IMR-90 (cell line): Measurements from ENCODE around the gene PRDM12. TPM values are rescaled to one million over a fixed set of nuclear protein-coding genes. Genes with fewer than 3 reads are reported as not detected.

Experiments
- ATAC-seq: fragments of 200-7000 bp; cut with Tn5 transposase; 2 replicates; pipeline ENCODE4 v1.9.1; 2020; ENCODE audit warnings: low read depth, mild to moderate bottlenecking, moderate library complexity
- BruUV-seq: library from RNA; stranded (reverse); fragments of 400-500 nt; replicated peaks from 2 replicates; lab custom pipeline; 2021; lab: Mats Ljungman, UMichigan
- CTCF ChIA-PET: fragments of 300-600 bp; formaldehyde crosslinking; extraction: SDS; loops from one replicate; lab custom pipeline; 2021; ENCODE audit warnings: antibody characterized with exemption; lab: Yijun Ruan, JAX
- POLR2A ChIA-PET: fragments of 300-600 bp; sonication (Branson Sonifier 250); formaldehyde crosslinking; loops from one replicate; lab custom pipeline; 2022; ENCODE audit warnings: antibody characterized with exemption; ENCODE audit not compliant: unreplicated experiment; lab: Charles Lee
- DNase-seq: peaks from one replicate; pipeline ENCODE4 v3.0.0; 2013
- H2AFZ ChIP-seq: replicated peaks from 2 replicates; pipeline ENCODE3; 2013; ENCODE audit warnings: low read length, mild to moderate bottlenecking; ENCODE audit not compliant: poor library complexity
- H2AK5ac ChIP-seq: 2 replicates; pipeline ENCODE4 v1.6.1; 2013; ENCODE audit warnings: low read depth, low read length, inconsistent platforms
- H2AK9ac ChIP-seq: replicated peaks from 2 replicates; pipeline ENCODE3; 2013; ENCODE audit warnings: mild to moderate bottlenecking, low read depth, low read length, moderate library complexity; ENCODE audit not compliant: poor library complexity
- H2BK120ac ChIP-seq: 2 replicates; pipeline ENCODE4 v1.6.1; 2013; ENCODE audit warnings: low read depth, low read length, inconsistent platforms
- H2BK15ac ChIP-seq: 3 replicates; pipeline ENCODE4 v1.6.1; 2013; ENCODE audit warnings: low read depth, low read length, inconsistent platforms
- H2BK20ac ChIP-seq: 2 replicates; pipeline ENCODE4 v1.6.1; 2013; ENCODE audit warnings: low read depth, mild to moderate bottlenecking, inconsistent platforms, low read length, moderate library complexity
- H2BK5ac ChIP-seq: 2 replicates; pipeline ENCODE4 v1.6.1; 2013; ENCODE audit warnings: mild to moderate bottlenecking, low read depth, low read length, inconsistent platforms; ENCODE audit not compliant: poor library complexity, severe bottlenecking
- H3K14ac ChIP-seq: replicated peaks from 2 replicates; pipeline ENCODE4 v1.6.1; 2013; ENCODE audit warnings: low read depth, low read length, inconsistent platforms
- H3K18ac ChIP-seq: 2 replicates; pipeline ENCODE4 v1.6.1; 2013; ENCODE audit warnings: low read depth, low read length, control low read depth
- H3K23ac ChIP-seq: 2 replicates; pipeline ENCODE4 v1.6.1; 2013; ENCODE audit warnings: low read depth, low read length, inconsistent platforms
- H3K27ac ChIP-seq: 2 replicates; pipeline ENCODE4 v1.5.1; 2013; ENCODE audit warnings: mild to moderate bottlenecking, control low read depth, low read length; ENCODE audit not compliant: insufficient read depth
- H3K27me3 ChIP-seq: 2 replicates; pipeline ENCODE4 v1.6.1; 2013; ENCODE audit warnings: low read length; ENCODE audit not compliant: control insufficient read depth, insufficient read depth
- H3K36me3 ChIP-seq: 2 replicates; pipeline ENCODE4 v1.6.1; 2013; ENCODE audit warnings: low read length, mixed read lengths; ENCODE audit not compliant: control insufficient read depth, insufficient read depth
- H3K4ac ChIP-seq: 2 replicates; pipeline ENCODE4 v1.6.1; 2013; ENCODE audit warnings: low read depth, low read length, inconsistent platforms
- H3K4me1 ChIP-seq: 2 replicates; pipeline ENCODE4 v1.6.1; 2013; ENCODE audit warnings: low read length, mixed read lengths; ENCODE audit not compliant: control insufficient read depth, insufficient read depth
- H3K4me2 ChIP-seq: 2 replicates; pipeline ENCODE4 v1.6.1; 2013; ENCODE audit warnings: low read depth, mild to moderate bottlenecking, control low read depth, low read length, moderate library complexity
- H3K4me3 ChIP-seq: 2 replicates; pipeline ENCODE4 v1.5.1; 2013; ENCODE audit warnings: low read depth, mild to moderate bottlenecking, control low read depth, low read length, moderate library complexity; ENCODE audit not compliant: insufficient read depth
- H3K56ac ChIP-seq: 2 replicates; pipeline ENCODE4 v1.6.1; 2013; ENCODE audit warnings: low read length, inconsistent platforms; ENCODE audit not compliant: insufficient read depth; ENCODE audit errors: extremely low read depth
- H3K79me1 ChIP-seq, 2 experiments: 2 replicates each; pipeline ENCODE4 v1.6.1; 2013; ENCODE audit warnings: low read length in 2 of 2, inconsistent platforms in 1 of 2, low read depth in 1 of 2
- H3K9ac ChIP-seq: 2 replicates; pipeline ENCODE4 v1.6.1; 2013; ENCODE audit warnings: low read depth, low read length, control low read depth
- H3K9me1 ChIP-seq: 2 replicates; pipeline ENCODE4 v1.6.1; 2013; ENCODE audit warnings: low read length, inconsistent platforms; ENCODE audit not compliant: insufficient read depth
- H3K9me3 ChIP-seq: 2 replicates; pipeline ENCODE4 v1.6.1; 2013; ENCODE audit warnings: low read length; ENCODE audit not compliant: control insufficient read depth, insufficient read depth
- H4K20me1 ChIP-seq: 2 replicates; pipeline ENCODE4 v1.6.1; 2013; ENCODE audit warnings: low read length, inconsistent platforms; ENCODE audit not compliant: insufficient read depth
- H4K5ac ChIP-seq: 2 replicates; pipeline ENCODE4 v1.6.1; 2013; ENCODE audit warnings: mild to moderate bottlenecking, low read depth, low read length, control low read depth
- H4K8ac ChIP-seq, 2 experiments: 2 replicates each; pipeline ENCODE4 v1.6.1; 2013; ENCODE audit warnings: low read depth in 2 of 2, low read length in 2 of 2, control low read depth in 1 of 2, inconsistent platforms in 1 of 2
- H4K91ac ChIP-seq: 2 replicates; pipeline ENCODE4 v1.6.1; 2013; ENCODE audit warnings: low read depth, low read length, inconsistent platforms; ENCODE audit not compliant: insufficient read depth
- BHLHE40 ChIP-seq: fragments of 150-350 bp; IDR thresholded peaks from 2 replicates; pipeline ENCODE4 v1.6.1; 2016; ENCODE audit warnings: mild to moderate bottlenecking, low read depth, low read length
- CHD1 ChIP-seq: IDR thresholded peaks from 2 replicates; pipeline ENCODE4 v1.6.1; 2012; ENCODE audit warnings: low read depth, low read length, improper control_type of control experiment
- CTCF ChIP-seq: conservative IDR thresholded peaks from 2 replicates; pipeline ENCODE4 v1.5.1; 2012; ENCODE audit warnings: mild to moderate bottlenecking, low read depth, low read length, improper control_type of control experiment
- FOS ChIP-seq: fragments of 150-350 bp; IDR thresholded peaks from 2 replicates; pipeline ENCODE4 v1.6.1; 2016; ENCODE audit warnings: low read depth, low read length
- MAFK ChIP-seq: IDR thresholded peaks from 2 replicates; pipeline ENCODE4 v1.6.1; 2012; ENCODE audit warnings: low read depth, low read length, improper control_type of control experiment
- NFE2L2 ChIP-seq: fragments of 150-350 bp; IDR thresholded peaks from 2 replicates; pipeline ENCODE4 v1.6.1; 2016; ENCODE audit warnings: low read depth, mild to moderate bottlenecking, low read length
- POLR2A ChIP-seq: IDR thresholded peaks from 2 replicates; pipeline ENCODE4 v1.6.1; 2012; ENCODE audit warnings: mild to moderate bottlenecking, low read depth, low read length
- RCOR1 ChIP-seq: IDR thresholded peaks from 2 replicates; pipeline ENCODE4 v1.6.1; 2012; ENCODE audit warnings: mild to moderate bottlenecking, low read length, improper control_type of control experiment; ENCODE audit not compliant: insufficient replicate concordance
- RFX5 ChIP-seq: IDR thresholded peaks from 2 replicates; pipeline ENCODE4 v1.8.0; 2012; ENCODE audit warnings: low read depth, mild to moderate bottlenecking, low read length, moderate library complexity
- SMC3 ChIP-seq: fragments of 150-350 bp; IDR thresholded peaks from 2 replicates; pipeline ENCODE4 v1.6.1; 2016; ENCODE audit warnings: low read depth, mild to moderate bottlenecking, antibody characterized with exemption, low read length, moderate library complexity
- WGBS, 2 experiments: methylation state at CpG; one replicate each; pipeline versions ENCODE4 v1.1.5 to v1.1.7; 2013; ENCODE audit warnings: missing lambda C conversion rate in 2 of 2; ENCODE audit not compliant: insufficient read length in 1 of 2; ENCODE audit errors: extremely low coverage in 2 of 2; 5-methylcytosine and 5-hydroxymethylcytosine counted together
- dilution Hi-C: fragments of 300-500 bp; cut with HindIII; formaldehyde crosslinking; loops from one replicate; pipeline ENCODE4 v1.14.3; 2018; ENCODE audit warnings: low sequenced_read_pairs; ENCODE audit not compliant: unreplicated experiment
- in situ Hi-C: fragments of 300-500 bp; cut with MboI; formaldehyde crosslinking; loops from 3 replicates; pipeline ENCODE4 v1.14.3; 2019; ENCODE audit warnings: low sequenced_read_pairs, inconsistent platforms, mixed read lengths
- intact Hi-C: fragments of 100-400 bp; cut with micrococcal nuclease; formaldehyde crosslinking; loops from 2 replicates; pipeline ENCODE4 v1.10.0; 2022
- polyA plus RNA-seq, 3 experiments: library from polyadenylated mRNA; depleted of rRNA; stranded (reverse); fragments of >200 nt; gene quantifications; 2 replicates each; pipeline ENCODE4 v1.2.3, GENCODE V29; 2012; ENCODE audit warnings: low replicate concordance in 1 of 3
- total RNA-seq: library from RNA; depleted of rRNA; stranded (reverse); fragments of >200 nt; gene quantifications from 2 replicates; pipeline ENCODE4 v1.2.3, GENCODE V29; 2012

PRDM12 gene
- total and polyA plus RNA-seq, 2 of the 4 experiments (the other 2 are of a cell fraction), result not detected

GRCh38 chr9:130662099-130662969, 2.1 kb upstream of the PRDM12 start:
- H3K18ac ChIP-seq, result no peak overlapping the region
- ATAC-seq (no peak), DNase-seq (no peak)
- H3K79me1 ChIP-seq, result no peaks in the 10 kb centered on the region
- H2BK5ac ChIP-seq, result no peak overlapping the region
- no peaks in the 10 kb centered on the region for H3K36me3 ChIP-seq
- WGBS, 2 experiments, result 4% methylated on average over 10 of the region's 49 CpGs; no CpG with 5 or more reads in 1 of the 2 experiments
- H3K4me3 ChIP-seq, result no peak overlapping the region
- H3K56ac ChIP-seq, result no peak overlapping the region
- CTCF ChIA-PET, result no interaction called here
- H3K14ac ChIP-seq, result no peak overlapping the region
- no peaks in the 10 kb centered on the region for H3K9me1 ChIP-seq
- no peak overlapping the region for H2AK9ac ChIP-seq
- no peak overlapping the region for H4K5ac ChIP-seq
- POLR2A ChIA-PET, result no interaction called here
- H3K27me3 ChIP-seq, result peaks cover 97% of the 10 kb centered on the region
- H3K9ac ChIP-seq, result no peak overlapping the region
- no peak overlapping the region for H3K27ac ChIP-seq
- no peak overlapping the region for H3K4me2 ChIP-seq
- no peak overlapping the region for H4K91ac ChIP-seq
- no peak overlapping the region for H2BK15ac ChIP-seq
- no peak for TF ChIP-seq CTCF
- TF ChIP-seq BHLHE40, result no peak
- TF ChIP-seq RFX5, result no peak
- TF ChIP-seq RCOR1, result no peak
- no peak for TF ChIP-seq NFE2L2
- no peak for TF ChIP-seq POLR2A
- no peak for TF ChIP-seq SMC3
- no peak for TF ChIP-seq FOS
- TF ChIP-seq CHD1, result no peak
- no peak for TF ChIP-seq MAFK
- no peak overlapping the region for H2AFZ ChIP-seq
- no peak overlapping the region; the same call in 1 of the 2 replicates for H3K23ac ChIP-seq
- intact Hi-C loops (no loop called here), dilution Hi-C loops (no loop called here), in situ Hi-C loops (loop anchor here (25.0 kb wide), 1 partner anchor 550 kb away; no protein-coding TSS in a partner anchor)
- H4K8ac ChIP-seq, result no peak overlapping the region
- H3K4me1 ChIP-seq, result no peaks in the 10 kb centered on the region; the same call in 1 of the 2 replicates
- no TSS peak for BruUV-seq
- no peak overlapping the region for H3K4ac ChIP-seq
- peaks cover 6% of the 10 kb centered on the region; the same call in 1 of the 2 replicates for H4K20me1 ChIP-seq
- no peak overlapping the region for H2BK120ac ChIP-seq
- peaks cover 5% of the 10 kb centered on the region; the same call in 1 of the 2 replicates for H3K9me3 ChIP-seq
- H2BK20ac ChIP-seq, result no peak overlapping the region
- H2AK5ac ChIP-seq, result no peak overlapping the region
